Hematopoietic multipotent progenitor cell treated with erythropoietin and hydrocortisone succinate and interleukin-3 and kit ligand, for 17 days (in vitro differentiated cells): ENCODE data around the gene SNAP29.
"Not testable (repeated sequence)": the region's sequence is repeated elsewhere in the genome, so short reads cannot be mapped to it uniquely, and the experiment has no call there.

Experiments used
- DNase-seq: peaks from one replicate; pipeline ENCODE4 v3.0.0-alpha.2; 2015; ENCODE audit warnings: low spot score

The SNAP29 gene

GRCh38 chr22:20930435-20930834 is 71.6 kb downstream of the SNAP29 start:
- DNase-seq = not testable (repeated sequence)

GRCh38 chr22:20931126-20931654 is 72.4 kb downstream of the SNAP29 start:
- DNase-seq = no peak

GRCh38 chr22:20933910-20934309 is 75.1 kb downstream of the SNAP29 start:
- no peak for DNase-seq

GRCh38 chr22:20935049-20935448 is 76.2 kb downstream of the SNAP29 start:
- DNase-seq = not testable (repeated sequence)

GRCh38 chr22:20935780-20936539 is 77.2 kb downstream of the SNAP29 start:
- not testable (repeated sequence) for DNase-seq

- no peak for DNase-seq
Observed at GRCh38 chr22:20937031-20937793, 78.4 kb downstream of the SNAP29 start.

GRCh38 chr22:20937794-20938671 is 79.2 kb downstream of the SNAP29 start:
- no peak for DNase-seq

- DNase-seq = not testable (repeated sequence)
Observed at GRCh38 chr22:20939457-20940185, 80.8 kb downstream of the SNAP29 start.

GRCh38 chr22:20940186-20940651 is 81.4 kb downstream of the SNAP29 start:
- no peak for DNase-seq
